ENCODE data around the gene REELD1.

The REELD1 gene

GRCh38 chr4:146275370-146275769 lies 61.0 kb downstream of the REELD1 start:
- no peaks in the 10 kb centered on the region for H3K9me3 ChIP-seq (ENCODE audit: control insufficient read depth in 5 of 5, low read length in 5 of 5)
- H3K27ac ChIP-seq (ENCODE audit: low read depth, low read length) = no peak overlapping the region
- H3K9ac ChIP-seq (ENCODE audit: low read length in 5 of 5) = no peak overlapping the region
- H3K36me3 ChIP-seq (ENCODE audit: control insufficient read depth in 5 of 5, insufficient read depth in 5 of 5, low read length in 5 of 5) = no peaks in the 10 kb centered on the region
- H3K4me3 ChIP-seq (ENCODE audit: low read depth in 1 of 5, low read length in 5 of 5) = no peak overlapping the region
- peaks cover 0 to 7% (median 0%) of the 10 kb centered on the region in 5 donors for H3K4me1 ChIP-seq (ENCODE audit: control insufficient read depth in 5 of 5, insufficient read depth in 5 of 5, low read length in 5 of 5)
- H3K27me3 ChIP-seq (ENCODE audit: control insufficient read depth in 5 of 5, insufficient read depth in 4 of 5, low read length in 5 of 5) = no peaks in the 10 kb centered on the region

GRCh38 chr4:146278986-146279385 lies 64.6 kb downstream of the REELD1 start:
- H3K9me3 ChIP-seq (ENCODE audit: control insufficient read depth in 5 of 5, low read length in 5 of 5) = no peaks in the 10 kb centered on the region
- H3K9ac ChIP-seq (ENCODE audit: low read length in 5 of 5) = no peak overlapping the region
- H3K27me3 ChIP-seq (ENCODE audit: control insufficient read depth in 5 of 5, insufficient read depth in 4 of 5, low read length in 5 of 5) = no peaks in the 10 kb centered on the region
- H3K27ac ChIP-seq (ENCODE audit: low read depth, low read length) = no peak overlapping the region
- H3K4me3 ChIP-seq (ENCODE audit: low read depth in 1 of 5, low read length in 5 of 5) = no peak overlapping the region
- peaks cover 0 to 8% (median 0%) of the 10 kb centered on the region in 5 donors for H3K36me3 ChIP-seq (ENCODE audit: control insufficient read depth in 5 of 5, insufficient read depth in 5 of 5, low read length in 5 of 5)
- H3K4me1 ChIP-seq (ENCODE audit: control insufficient read depth in 5 of 5, insufficient read depth in 5 of 5, low read length in 5 of 5) = peaks cover 0 to 22% (median 2%) of the 10 kb centered on the region in 5 donors
